ENCODE measurements around the gene GAS2L3.

GRCh38 chr12:100566887-100567637, 6.4 kb upstream of the GAS2L3 start:
- TF ChIP-seq CTCF (IDR thresholded peaks at IDR 0.05) = no peak
- no peak for TF ChIP-seq EZH2 (IDR thresholded peaks at IDR 0.05; ENCODE audit: borderline replicate concordance, insufficient read depth, low read depth, low read length, poor library complexity, severe bottlenecking)
